Measurements from ENCODE around the gene CRYM. TPM values are rescaled to one million over a fixed set of nuclear protein-coding genes. Genes with fewer than 3 reads are reported as not detected.

The CRYM gene
- total RNA-seq, 1 experiment from 2014 or later: 12.9 TPM

DNA sequence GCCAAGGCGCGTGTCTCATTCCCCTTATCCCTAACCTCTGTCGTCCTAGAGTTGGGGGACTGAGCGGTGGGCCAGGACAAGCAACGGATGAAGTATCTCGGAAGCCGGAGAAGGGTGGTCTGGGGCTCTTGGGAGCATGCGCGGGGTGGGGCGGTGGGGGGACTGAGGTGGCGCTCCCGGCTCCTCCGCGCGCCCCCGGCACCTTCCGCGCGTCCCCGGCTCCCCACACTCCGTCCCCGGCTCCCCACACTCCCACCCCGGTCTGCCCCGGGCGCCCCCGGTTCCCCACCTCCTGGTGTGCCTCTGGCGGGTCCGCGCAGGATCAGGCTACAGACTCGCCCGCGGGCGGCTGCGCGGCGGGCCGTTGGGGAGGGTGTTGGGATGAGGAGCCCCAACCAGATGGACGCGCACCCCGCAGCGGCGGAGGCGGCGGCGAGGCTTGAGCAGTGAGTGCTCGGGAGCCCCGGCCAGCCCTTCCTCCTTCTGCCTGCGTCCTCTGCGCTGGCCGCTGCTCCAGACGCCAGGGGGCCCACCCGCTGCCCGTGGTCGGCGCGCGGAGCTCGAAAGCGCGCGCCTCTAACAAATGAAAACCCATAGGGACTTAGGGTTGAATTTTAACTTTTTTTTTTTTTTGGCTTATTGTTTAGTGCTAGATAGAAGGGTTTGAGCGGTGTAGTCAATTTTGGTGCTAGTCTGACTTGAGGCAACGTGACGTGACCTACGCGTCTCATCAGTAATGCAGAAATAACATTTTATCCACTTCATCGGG lies 5.6 kb upstream of the CRYM start:
- no peak overlapping the region for H3K27ac Mint-ChIP-seq
- ATAC-seq (peak; percentile 95), DNase-seq (ENCODE audit: low spot score) (peak; percentile 79)
- H3K36me3 Mint-ChIP-seq: peaks cover 3% of the 10 kb centered on the region; the same call in 1 of the 2 replicates
- ChIA-PET CTCF (interaction anchor here (0.6 to 3.1 kb wide), 4 partner anchors 18 to 141 kb away, joined by 3 to 33 read pairs (median 14); no protein-coding TSS in a partner anchor), POLR2A (interaction anchor here (0.6 to 0.7 kb wide), 5 partner anchors 88 to 1100 kb away, joined by 3 to 5 read pairs (median 4); no protein-coding TSS in a partner anchor)
- H3K4me1 Mint-ChIP-seq: peaks cover 10% of the 10 kb centered on the region
- H3K27me3 Mint-ChIP-seq (ENCODE audit: low read depth): peaks cover 24% of the 10 kb centered on the region
- peak overlapping the region; percentile 70 for H3K4me3 Mint-ChIP-seq
- H3K9me3 Mint-ChIP-seq: peaks cover 24% of the 10 kb centered on the region
- no peak for TF ChIP-seq ZNF671 (CRISPR knock-in tag; IDR thresholded peaks at IDR 0.05)
- 0 out of 2 replicates have a peak, but pooled peaks have one; percentile 45 for TF ChIP-seq TP53 (CRISPR knock-in tag; IDR thresholded peaks at IDR 0.05)
- no peak for TF ChIP-seq CREM (CRISPR knock-in tag; IDR thresholded peaks at IDR 0.05)
- TF ChIP-seq, protein P1, sequence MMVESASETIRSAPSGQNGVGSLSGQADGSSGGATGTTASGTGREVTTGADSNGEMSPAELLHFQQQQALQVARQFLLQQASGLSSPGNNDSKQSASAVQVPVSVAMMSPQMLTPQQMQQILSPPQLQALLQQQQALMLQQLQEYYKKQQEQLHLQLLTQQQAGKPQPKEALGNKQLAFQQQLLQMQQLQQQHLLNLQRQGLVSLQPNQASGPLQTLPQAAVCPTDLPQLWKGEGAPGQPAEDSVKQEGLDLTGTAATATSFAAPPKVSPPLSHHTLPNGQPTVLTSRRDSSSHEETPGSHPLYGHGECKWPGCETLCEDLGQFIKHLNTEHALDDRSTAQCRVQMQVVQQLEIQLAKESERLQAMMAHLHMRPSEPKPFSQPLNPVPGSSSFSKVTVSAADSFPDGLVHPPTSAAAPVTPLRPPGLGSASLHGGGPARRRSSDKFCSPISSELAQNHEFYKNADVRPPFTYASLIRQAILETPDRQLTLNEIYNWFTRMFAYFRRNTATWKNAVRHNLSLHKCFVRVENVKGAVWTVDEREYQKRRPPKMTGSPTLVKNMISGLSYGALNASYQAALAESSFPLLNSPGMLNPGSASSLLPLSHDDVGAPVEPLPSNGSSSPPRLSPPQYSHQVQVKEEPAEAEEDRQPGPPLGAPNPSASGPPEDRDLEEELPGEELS (CRISPR knock-in tag; IDR thresholded peaks at IDR 0.05): no peak
- TF ChIP-seq ZMAT4 (CRISPR knock-in tag; IDR thresholded peaks at IDR 0.05): no peak
- no peak for TF ChIP-seq JUN (CRISPR knock-in tag; IDR thresholded peaks at IDR 0.05)
- TF ChIP-seq RORB (CRISPR knock-in tag; IDR thresholded peaks at IDR 0.05): no peak
- no peak for TF ChIP-seq SP1 (CRISPR knock-in tag; conservative IDR thresholded peaks at IDR 0.05)
- TF ChIP-seq CREB1 (CRISPR knock-in tag; IDR thresholded peaks at IDR 0.05): no peak
- TF ChIP-seq GTF2I (CRISPR knock-in tag; conservative IDR thresholded peaks at IDR 0.05): no peak
- no peak for TF ChIP-seq E2F4 (CRISPR knock-in tag; IDR thresholded peaks at IDR 0.05; ENCODE audit: borderline replicate concordance, low read depth)
- no peak for TF ChIP-seq NR2C2 (CRISPR knock-in tag; IDR thresholded peaks at IDR 0.05)
- no peak for TF ChIP-seq ESRRA (CRISPR knock-in tag; IDR thresholded peaks at IDR 0.05; ENCODE audit: borderline replicate concordance)
- TF ChIP-seq, protein P2, sequence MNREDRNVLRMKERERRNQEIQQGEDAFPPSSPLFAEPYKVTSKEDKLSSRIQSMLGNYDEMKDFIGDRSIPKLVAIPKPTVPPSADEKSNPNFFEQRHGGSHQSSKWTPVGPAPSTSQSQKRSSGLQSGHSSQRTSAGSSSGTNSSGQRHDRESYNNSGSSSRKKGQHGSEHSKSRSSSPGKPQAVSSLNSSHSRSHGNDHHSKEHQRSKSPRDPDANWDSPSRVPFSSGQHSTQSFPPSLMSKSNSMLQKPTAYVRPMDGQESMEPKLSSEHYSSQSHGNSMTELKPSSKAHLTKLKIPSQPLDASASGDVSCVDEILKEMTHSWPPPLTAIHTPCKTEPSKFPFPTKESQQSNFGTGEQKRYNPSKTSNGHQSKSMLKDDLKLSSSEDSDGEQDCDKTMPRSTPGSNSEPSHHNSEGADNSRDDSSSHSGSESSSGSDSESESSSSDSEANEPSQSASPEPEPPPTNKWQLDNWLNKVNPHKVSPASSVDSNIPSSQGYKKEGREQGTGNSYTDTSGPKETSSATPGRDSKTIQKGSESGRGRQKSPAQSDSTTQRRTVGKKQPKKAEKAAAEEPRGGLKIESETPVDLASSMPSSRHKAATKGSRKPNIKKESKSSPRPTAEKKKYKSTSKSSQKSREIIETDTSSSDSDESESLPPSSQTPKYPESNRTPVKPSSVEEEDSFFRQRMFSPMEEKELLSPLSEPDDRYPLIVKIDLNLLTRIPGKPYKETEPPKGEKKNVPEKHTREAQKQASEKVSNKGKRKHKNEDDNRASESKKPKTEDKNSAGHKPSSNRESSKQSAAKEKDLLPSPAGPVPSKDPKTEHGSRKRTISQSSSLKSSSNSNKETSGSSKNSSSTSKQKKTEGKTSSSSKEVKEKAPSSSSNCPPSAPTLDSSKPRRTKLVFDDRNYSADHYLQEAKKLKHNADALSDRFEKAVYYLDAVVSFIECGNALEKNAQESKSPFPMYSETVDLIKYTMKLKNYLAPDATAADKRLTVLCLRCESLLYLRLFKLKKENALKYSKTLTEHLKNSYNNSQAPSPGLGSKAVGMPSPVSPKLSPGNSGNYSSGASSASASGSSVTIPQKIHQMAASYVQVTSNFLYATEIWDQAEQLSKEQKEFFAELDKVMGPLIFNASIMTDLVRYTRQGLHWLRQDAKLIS (CRISPR knock-in tag; IDR thresholded peaks at IDR 0.05; ENCODE audit: borderline replicate concordance): no peak
- TF ChIP-seq ZNF416 (CRISPR knock-in tag; IDR thresholded peaks at IDR 0.05): no peak
- no peak for TF ChIP-seq TEAD4 (CRISPR knock-in tag; IDR thresholded peaks at IDR 0.05)
- TF ChIP-seq ATF6 (CRISPR knock-in tag; IDR thresholded peaks at IDR 0.05): no peak
- TF ChIP-seq SOX15 (CRISPR knock-in tag; IDR thresholded peaks at IDR 0.05): no peak
- TF ChIP-seq, protein P3, sequence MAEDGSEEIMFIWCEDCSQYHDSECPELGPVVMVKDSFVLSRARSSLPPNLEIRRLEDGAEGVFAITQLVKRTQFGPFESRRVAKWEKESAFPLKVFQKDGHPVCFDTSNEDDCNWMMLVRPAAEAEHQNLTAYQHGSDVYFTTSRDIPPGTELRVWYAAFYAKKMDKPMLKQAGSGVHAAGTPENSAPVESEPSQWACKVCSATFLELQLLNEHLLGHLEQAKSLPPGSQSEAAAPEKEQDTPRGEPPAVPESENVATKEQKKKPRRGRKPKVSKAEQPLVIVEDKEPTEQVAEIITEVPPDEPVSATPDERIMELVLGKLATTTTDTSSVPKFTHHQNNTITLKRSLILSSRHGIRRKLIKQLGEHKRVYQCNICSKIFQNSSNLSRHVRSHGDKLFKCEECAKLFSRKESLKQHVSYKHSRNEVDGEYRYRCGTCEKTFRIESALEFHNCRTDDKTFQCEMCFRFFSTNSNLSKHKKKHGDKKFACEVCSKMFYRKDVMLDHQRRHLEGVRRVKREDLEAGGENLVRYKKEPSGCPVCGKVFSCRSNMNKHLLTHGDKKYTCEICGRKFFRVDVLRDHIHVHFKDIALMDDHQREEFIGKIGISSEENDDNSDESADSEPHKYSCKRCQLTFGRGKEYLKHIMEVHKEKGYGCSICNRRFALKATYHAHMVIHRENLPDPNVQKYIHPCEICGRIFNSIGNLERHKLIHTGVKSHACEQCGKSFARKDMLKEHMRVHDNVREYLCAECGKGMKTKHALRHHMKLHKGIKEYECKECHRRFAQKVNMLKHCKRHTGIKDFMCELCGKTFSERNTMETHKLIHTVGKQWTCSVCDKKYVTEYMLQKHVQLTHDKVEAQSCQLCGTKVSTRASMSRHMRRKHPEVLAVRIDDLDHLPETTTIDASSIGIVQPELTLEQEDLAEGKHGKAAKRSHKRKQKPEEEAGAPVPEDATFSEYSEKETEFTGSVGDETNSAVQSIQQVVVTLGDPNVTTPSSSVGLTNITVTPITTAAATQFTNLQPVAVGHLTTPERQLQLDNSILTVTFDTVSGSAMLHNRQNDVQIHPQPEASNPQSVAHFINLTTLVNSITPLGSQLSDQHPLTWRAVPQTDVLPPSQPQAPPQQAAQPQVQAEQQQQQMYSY (CRISPR knock-in tag; IDR thresholded peaks at IDR 0.05): no peak
- TF ChIP-seq, protein P4, sequence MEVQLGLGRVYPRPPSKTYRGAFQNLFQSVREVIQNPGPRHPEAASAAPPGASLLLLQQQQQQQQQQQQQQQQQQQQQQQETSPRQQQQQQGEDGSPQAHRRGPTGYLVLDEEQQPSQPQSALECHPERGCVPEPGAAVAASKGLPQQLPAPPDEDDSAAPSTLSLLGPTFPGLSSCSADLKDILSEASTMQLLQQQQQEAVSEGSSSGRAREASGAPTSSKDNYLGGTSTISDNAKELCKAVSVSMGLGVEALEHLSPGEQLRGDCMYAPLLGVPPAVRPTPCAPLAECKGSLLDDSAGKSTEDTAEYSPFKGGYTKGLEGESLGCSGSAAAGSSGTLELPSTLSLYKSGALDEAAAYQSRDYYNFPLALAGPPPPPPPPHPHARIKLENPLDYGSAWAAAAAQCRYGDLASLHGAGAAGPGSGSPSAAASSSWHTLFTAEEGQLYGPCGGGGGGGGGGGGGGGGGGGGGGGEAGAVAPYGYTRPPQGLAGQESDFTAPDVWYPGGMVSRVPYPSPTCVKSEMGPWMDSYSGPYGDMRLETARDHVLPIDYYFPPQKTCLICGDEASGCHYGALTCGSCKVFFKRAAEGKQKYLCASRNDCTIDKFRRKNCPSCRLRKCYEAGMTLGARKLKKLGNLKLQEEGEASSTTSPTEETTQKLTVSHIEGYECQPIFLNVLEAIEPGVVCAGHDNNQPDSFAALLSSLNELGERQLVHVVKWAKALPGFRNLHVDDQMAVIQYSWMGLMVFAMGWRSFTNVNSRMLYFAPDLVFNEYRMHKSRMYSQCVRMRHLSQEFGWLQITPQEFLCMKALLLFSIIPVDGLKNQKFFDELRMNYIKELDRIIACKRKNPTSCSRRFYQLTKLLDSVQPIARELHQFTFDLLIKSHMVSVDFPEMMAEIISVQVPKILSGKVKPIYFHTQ (CRISPR knock-in tag; IDR thresholded peaks at IDR 0.05): no peak
- TF ChIP-seq ZNF263 (CRISPR knock-in tag; IDR thresholded peaks at IDR 0.05; ENCODE audit: low read depth): no peak; the same call in 1 of the 2 replicates

Data from WTC11 (cell line).